Mesenchymal stem cell (in vitro differentiated cells and primary cell): ENCODE results near the gene BUD13.

Experiments used
- DNase-seq: peaks from one replicate; pipeline ENCODE4 v3.0.0-alpha.2; 2013
- H2AFZ ChIP-seq: one replicate; pipeline ENCODE4 v1.6.1; 2013; ENCODE audit warnings: low read depth, mild to moderate bottlenecking, control low read depth, inconsistent platforms, low read length, moderate library complexity
- H2AK5ac ChIP-seq: 2 replicates; pipeline ENCODE4 v1.6.1; 2013; ENCODE audit warnings: low read length, moderate library complexity, mild to moderate bottlenecking, inconsistent platforms; ENCODE audit not compliant: severe bottlenecking
- H2BK120ac ChIP-seq: one replicate; pipeline ENCODE4 v1.6.1; 2013; ENCODE audit warnings: low read depth, mild to moderate bottlenecking, inconsistent platforms, low read length, moderate library complexity
- H2BK12ac ChIP-seq, 2 experiments: one replicate each; pipeline ENCODE4 v1.6.1; 2013; ENCODE audit warnings: inconsistent platforms in 2 of 2, low read length in 2 of 2, mild to moderate bottlenecking in 2 of 2, moderate library complexity in 2 of 2, control low read depth in 1 of 2
- H2BK15ac ChIP-seq: one replicate; pipeline ENCODE4 v1.6.1; 2013; ENCODE audit warnings: mild to moderate bottlenecking, low read depth, inconsistent platforms; ENCODE audit not compliant: poor library complexity, severe bottlenecking
- H2BK5ac ChIP-seq: 2 replicates; pipeline ENCODE4 v1.6.1; 2013; ENCODE audit warnings: low read depth, mild to moderate bottlenecking, low read length, control low read depth, inconsistent platforms; ENCODE audit not compliant: poor library complexity, severe bottlenecking
- H3K14ac ChIP-seq, 2 experiments: one replicate each; pipeline ENCODE4 v1.6.1; 2013; ENCODE audit warnings: inconsistent platforms in 2 of 2, low read length in 2 of 2, control low read depth in 1 of 2, mild to moderate bottlenecking in 1 of 2, moderate library complexity in 1 of 2
- H3K18ac ChIP-seq, 2 experiments: one replicate each; pipeline ENCODE4 v1.6.1; 2013; ENCODE audit warnings: inconsistent platforms in 2 of 2, low read length in 2 of 2, control low read depth in 1 of 2, low read depth in 1 of 2, mild to moderate bottlenecking in 1 of 2
- H3K23ac ChIP-seq, 2 experiments: one replicate each; pipeline ENCODE4 v1.6.1; 2013; ENCODE audit warnings: inconsistent platforms in 2 of 2, low read length in 2 of 2, mild to moderate bottlenecking in 2 of 2, moderate library complexity in 2 of 2, control low read depth in 1 of 2
- H3K27ac ChIP-seq: 2 replicates; pipeline ENCODE4 v1.5.1; 2013; ENCODE audit warnings: mild to moderate bottlenecking, moderate library complexity, low read length, control low read depth, inconsistent platforms; ENCODE audit not compliant: poor library complexity, severe bottlenecking
- H3K27me3 ChIP-seq, 2 experiments: 2 replicates each; pipeline versions ENCODE4 v1.6.1 to v1.7.0; 2013; ENCODE audit warnings: low read length in 2 of 2, mild to moderate bottlenecking in 2 of 2, moderate library complexity in 2 of 2, control low read depth in 1 of 2, inconsistent platforms in 1 of 2; ENCODE audit not compliant: control insufficient read depth in 1 of 2, insufficient read depth in 1 of 2
- H3K36me3 ChIP-seq, 2 experiments: 2 replicates each; pipeline versions ENCODE4 v1.6.1 to v1.7.0; 2013; ENCODE audit warnings: low read length in 2 of 2, control low read depth in 1 of 2, inconsistent platforms in 1 of 2, low read depth in 1 of 2, mild to moderate bottlenecking in 1 of 2; ENCODE audit not compliant: insufficient read depth in 2 of 2, control insufficient read depth in 1 of 2
- H3K4ac ChIP-seq, 2 experiments: one replicate each; pipeline ENCODE4 v1.6.1; 2013; ENCODE audit warnings: inconsistent platforms in 2 of 2, low read length in 2 of 2, mild to moderate bottlenecking in 2 of 2, moderate library complexity in 2 of 2, control low read depth in 1 of 2, low read depth in 1 of 2
- H3K4me1 ChIP-seq: 2 replicates; pipeline ENCODE4 v1.6.1; 2013; ENCODE audit warnings: low read depth, low read length, control low read depth; ENCODE audit not compliant: control insufficient read depth, insufficient read depth
- H3K4me2 ChIP-seq: 2 replicates; pipeline ENCODE4 v1.6.1; 2013; ENCODE audit warnings: low read length, mild to moderate bottlenecking, inconsistent platforms; ENCODE audit not compliant: poor library complexity, severe bottlenecking
- H3K4me3 ChIP-seq, 2 experiments: 2 replicates each; pipeline versions ENCODE4 v1.5.1 to v1.7.0; 2013; ENCODE audit warnings: low read length in 2 of 2, mild to moderate bottlenecking in 2 of 2, control low read depth in 1 of 2, low read depth in 1 of 2; ENCODE audit not compliant: insufficient read depth in 1 of 2
- H3K79me1 ChIP-seq: replicated peaks from 2 replicates; pipeline ENCODE4 v1.6.1; 2013; ENCODE audit warnings: mild to moderate bottlenecking, control low read depth, low read length, inconsistent platforms; ENCODE audit not compliant: poor library complexity, severe bottlenecking
- H3K9ac ChIP-seq: 2 replicates; pipeline ENCODE4 v1.7.0; 2013; ENCODE audit warnings: mild to moderate bottlenecking, low read length, moderate library complexity
- H3K9me3 ChIP-seq: 2 replicates; pipeline ENCODE4 v1.7.0; 2013; ENCODE audit warnings: mild to moderate bottlenecking, low read length; ENCODE audit not compliant: control insufficient read depth
- H4K8ac ChIP-seq: one replicate; pipeline ENCODE4 v1.6.1; 2013; ENCODE audit warnings: inconsistent platforms, mild to moderate bottlenecking, low read length, moderate library complexity
- H4K91ac ChIP-seq: one replicate; pipeline ENCODE4 v1.6.1; 2013; ENCODE audit warnings: mild to moderate bottlenecking, low read length, inconsistent platforms
- WGBS: methylation state at CpG from one replicate; pipeline ENCODE4 v1.1.7; 2013; ENCODE audit warnings: mixed read lengths; 5-methylcytosine and 5-hydroxymethylcytosine counted together

BUD13 gene

GRCh38 chr11:116819049-116819448 is 46.3 kb upstream of the BUD13 start:
- WGBS, result 93% methylated on average over 7 of the region's 9 CpGs
- H2BK5ac ChIP-seq, result no peak overlapping the region
- peaks cover 0 to 8% of the 10 kb centered on the region in 2 experiments for H3K36me3 ChIP-seq
- DNase-seq, result no peak
- no peak overlapping the region for H3K14ac ChIP-seq
- no peak overlapping the region for H2BK12ac ChIP-seq
- H3K4ac ChIP-seq, result no peak overlapping the region
- no peaks in the 10 kb centered on the region for H3K9me3 ChIP-seq
- no peak overlapping the region for H3K27ac ChIP-seq
- H3K27me3 ChIP-seq, result peaks cover 0 to 26% of the 10 kb centered on the region in 2 experiments
- H3K9ac ChIP-seq, result no peak overlapping the region
- H4K8ac ChIP-seq, result no peak overlapping the region
- no peak overlapping the region for H2BK15ac ChIP-seq
- no peak overlapping the region for H2BK120ac ChIP-seq
- peaks cover 2% of the 10 kb centered on the region for H3K4me1 ChIP-seq
- H2AK5ac ChIP-seq, result no peak overlapping the region
- H3K4me3 ChIP-seq, result no peak overlapping the region
- no peak overlapping the region for H4K91ac ChIP-seq
- no peak overlapping the region for H3K18ac ChIP-seq
- H3K79me1 ChIP-seq, result no peaks in the 10 kb centered on the region
- H3K4me2 ChIP-seq, result no peak overlapping the region
- no peak overlapping the region for H3K23ac ChIP-seq
- H2AFZ ChIP-seq, result no peak overlapping the region

GRCh38 chr11:116814502-116814901 is 41.7 kb upstream of the BUD13 start:
- H3K23ac ChIP-seq, result no peak overlapping the region
- 95% methylated on average over 5 of the region's 6 CpGs for WGBS
- H3K27ac ChIP-seq, result no peak overlapping the region
- no peak overlapping the region for H2BK12ac ChIP-seq
- H2BK15ac ChIP-seq, result no peak overlapping the region
- H3K9me3 ChIP-seq, result no peaks in the 10 kb centered on the region
- H3K4ac ChIP-seq, result no peak overlapping the region
- H3K4me1 ChIP-seq, result no peaks in the 10 kb centered on the region
- no peak overlapping the region for H4K91ac ChIP-seq
- H2AK5ac ChIP-seq, result no peak overlapping the region
- no peak overlapping the region for H2BK5ac ChIP-seq
- DNase-seq, result no peak
- no peaks in the 10 kb centered on the region for H3K79me1 ChIP-seq
- no peak overlapping the region for H4K8ac ChIP-seq
- peaks cover 0 to 12% of the 10 kb centered on the region in 2 experiments for H3K27me3 ChIP-seq
- no peak overlapping the region for H3K14ac ChIP-seq
- no peaks in the 10 kb centered on the region for H3K36me3 ChIP-seq
- no peak overlapping the region for H2BK120ac ChIP-seq
- no peak overlapping the region for H2AFZ ChIP-seq
- H3K9ac ChIP-seq, result no peak overlapping the region
- H3K4me2 ChIP-seq, result no peak overlapping the region
- H3K18ac ChIP-seq, result no peak overlapping the region
- no peak overlapping the region for H3K4me3 ChIP-seq

GRCh38 chr11:116813781-116814471 is 41.1 kb upstream of the BUD13 start:
- no peak for DNase-seq
- Histone ChIP-seq H3K36me3 (no peaks in the 10 kb centered on the region), H3K27ac (no peak overlapping the region), H3K14ac (no peak overlapping the region), H3K18ac (no peak overlapping the region), H3K23ac (peak overlapping the region in 1 of 2 experiments; percentile 56), H3K9ac (no peak overlapping the region), H3K27me3 (peaks cover 0 to 12% of the 10 kb centered on the region in 2 experiments), H3K4ac (no peak overlapping the region), H3K79me1 (no peaks in the 10 kb centered on the region), H3K4me2 (no peak overlapping the region), H4K91ac (no peak overlapping the region), H2BK15ac (no peak overlapping the region), H2BK12ac (no peak overlapping the region), H3K9me3 (no peaks in the 10 kb centered on the region), H2BK5ac (no peak overlapping the region), H3K4me3 (no peak overlapping the region), H2AFZ (no peak overlapping the region), H2AK5ac (no peak overlapping the region), H2BK120ac (no peak overlapping the region), H4K8ac (no peak overlapping the region), H3K4me1 (no peaks in the 10 kb centered on the region)
- 65% methylated on average over 4 of the region's 5 CpGs for WGBS

- H3K4me2 ChIP-seq, result no peak overlapping the region
- no peak overlapping the region for H3K14ac ChIP-seq
- no peak overlapping the region for H4K8ac ChIP-seq
- H2BK12ac ChIP-seq, result no peak overlapping the region
- no peaks in the 10 kb centered on the region for H3K4me1 ChIP-seq
- no peak overlapping the region for H3K4me3 ChIP-seq
- no peaks in the 10 kb centered on the region for H3K79me1 ChIP-seq
- H2BK15ac ChIP-seq, result no peak overlapping the region
- no peak overlapping the region for H3K4ac ChIP-seq
- no peak overlapping the region for H3K18ac ChIP-seq
- H2AFZ ChIP-seq, result no peak overlapping the region
- H3K9me3 ChIP-seq, result no peaks in the 10 kb centered on the region
- H2BK120ac ChIP-seq, result no peak overlapping the region
- no peak for DNase-seq
- H3K9ac ChIP-seq, result no peak overlapping the region
- H3K23ac ChIP-seq, result no peak overlapping the region
- no peak overlapping the region for H4K91ac ChIP-seq
- H2BK5ac ChIP-seq, result no peak overlapping the region
- peaks cover 0 to 19% of the 10 kb centered on the region in 2 experiments for H3K27me3 ChIP-seq
- no peaks in the 10 kb centered on the region for H3K36me3 ChIP-seq
- WGBS, result 92% methylated on average over 1 of the region's 1 CpG
- H3K27ac ChIP-seq, result no peak overlapping the region
- no peak overlapping the region for H2AK5ac ChIP-seq
These were observed 40.4 kb upstream of the BUD13 start for GRCh38 chr11:116813170-116813569.
